A204.1 (cell line): ENCODE measurements around the gene BAZ1B.
"Not testable (repeated sequence)": the region's sequence is repeated elsewhere in the genome, so short reads cannot be mapped to it uniquely, and the experiment has no call there.

Source experiments
- FAIRE-seq: peaks from 2 replicates; lab custom pipeline; 2012; peaks lifted over from hg19 to GRCh38; lab: Jason Lieb, UNC

BAZ1B gene

GRCh38 chr7:73442222-73442902 is 79.7 kb downstream of the BAZ1B start:
- FAIRE-seq = no peak

- no peak for FAIRE-seq
Measured at GRCh38 chr7:73439410-73439704, 82.7 kb downstream of the BAZ1B start.

- FAIRE-seq = no peak
Measured at GRCh38 chr7:73438547-73439409, 83.3 kb downstream of the BAZ1B start.

- FAIRE-seq = no peak
Measured at GRCh38 chr7:73437621-73438416, 84.3 kb downstream of the BAZ1B start.

- FAIRE-seq = no peak
Measured at GRCh38 chr7:73437091-73437490, 85.0 kb downstream of the BAZ1B start.

- FAIRE-seq = no peak
Measured at GRCh38 chr7:73436031-73436929, 85.8 kb downstream of the BAZ1B start.

GRCh38 chr7:73435471-73436009 is 86.6 kb downstream of the BAZ1B start:
- FAIRE-seq = no peak

GRCh38 chr7:73434701-73435069 is 87.4 kb downstream of the BAZ1B start:
- no peak for FAIRE-seq

GRCh38 chr7:73433924-73434700 is 88.0 kb downstream of the BAZ1B start:
- FAIRE-seq = no peak

- no peak for FAIRE-seq
Measured at GRCh38 chr7:73432676-73433075, 89.4 kb downstream of the BAZ1B start.

- no peak for FAIRE-seq
Measured at GRCh38 chr7:73431041-73431835, 90.9 kb downstream of the BAZ1B start.

GRCh38 chr7:73430540-73430939 is 91.6 kb downstream of the BAZ1B start:
- not testable (repeated sequence) for FAIRE-seq

GRCh38 chr7:73429622-73430505 is 92.2 kb downstream of the BAZ1B start:
- no peak for FAIRE-seq

GRCh38 chr7:73429215-73429614 is 92.9 kb downstream of the BAZ1B start:
- no peak for FAIRE-seq

- FAIRE-seq = no peak
Measured at GRCh38 chr7:73427902-73428787, 93.9 kb downstream of the BAZ1B start.

- FAIRE-seq = no peak
Measured at GRCh38 chr7:73426016-73426415, 96.1 kb downstream of the BAZ1B start.

- FAIRE-seq = no peak
Measured at GRCh38 chr7:73425356-73425983, 96.6 kb downstream of the BAZ1B start.

GRCh38 chr7:73424489-73424885 is 97.6 kb downstream of the BAZ1B start:
- no peak for FAIRE-seq
